Right renal pelvis (tissue), 4 donors: Measurements from ENCODE around the gene MBNL3. TPM values are rescaled to one million over a fixed set of nuclear protein-coding genes. Genes with fewer than 3 reads are reported as not detected.
"Not testable (repeated sequence)": the region's sequence is repeated elsewhere in the genome, so short reads cannot be mapped to it uniquely, and the experiment has no call there.

Experiments
- DNase-seq, 4 donors: peaks; one replicate each; pipeline ENCODE4 v3.0.0-alpha.2; 2013; ENCODE audit warnings: low read depth in 4 of 4, low spot score in 3 of 4, missing footprints in 1 of 4
- polyA plus RNA-seq, 4 donors: library from polyadenylated mRNA; unstranded; fragments of 120-200 nt; gene quantifications; one replicate each; pipeline ENCODE4 v1.2.1, GENCODE V29; 2013; ENCODE audit not compliant: insufficient read length in 4 of 4

MBNL3 gene
- polyA plus RNA-seq, 4 donors: 28.9 to 33.5 (median 32.8) TPM

- peak in 2 of 4 donors; percentile 45 to 76 for DNase-seq
Observed at GRCh38 chrX:132480581-132481203, 8.1 kb downstream of the MBNL3 start.

GRCh38 chrX:132474544-132475248 lies 14.1 kb downstream of the MBNL3 start:
- no peak for DNase-seq

- DNase-seq: no peak
Observed at GRCh38 chrX:132472397-132472796, 16.4 kb downstream of the MBNL3 start.

GRCh38 chrX:132470831-132471230 lies 18.0 kb downstream of the MBNL3 start:
- no peak for DNase-seq

DNA sequence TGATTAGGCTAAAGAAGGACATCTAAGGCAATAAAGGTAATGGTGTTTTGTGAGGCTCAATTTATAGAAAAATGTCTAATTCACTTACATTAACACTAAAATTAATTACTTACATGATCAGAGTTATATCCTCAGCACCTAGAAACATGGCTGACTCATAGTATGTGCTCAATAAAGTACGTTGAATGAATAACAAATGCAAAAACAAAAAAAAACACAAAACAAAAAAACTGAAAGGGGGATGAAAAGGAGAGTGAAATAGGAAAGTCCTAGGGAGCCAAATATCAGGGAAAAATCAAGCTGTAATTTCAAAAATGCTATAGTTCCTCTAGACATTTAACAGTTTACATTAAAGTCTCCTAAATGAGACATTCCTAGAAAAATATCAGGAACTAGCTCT lies 18.7 kb downstream of the MBNL3 start:
- DNase-seq: no peak

- DNase-seq: no peak
Observed at GRCh38 chrX:132468454-132468853, 20.4 kb downstream of the MBNL3 start.

GRCh38 chrX:132467989-132468388 lies 20.8 kb downstream of the MBNL3 start:
- no peak for DNase-seq

GRCh38 chrX:132467026-132467425 lies 21.8 kb downstream of the MBNL3 start:
- no peak for DNase-seq

DNA sequence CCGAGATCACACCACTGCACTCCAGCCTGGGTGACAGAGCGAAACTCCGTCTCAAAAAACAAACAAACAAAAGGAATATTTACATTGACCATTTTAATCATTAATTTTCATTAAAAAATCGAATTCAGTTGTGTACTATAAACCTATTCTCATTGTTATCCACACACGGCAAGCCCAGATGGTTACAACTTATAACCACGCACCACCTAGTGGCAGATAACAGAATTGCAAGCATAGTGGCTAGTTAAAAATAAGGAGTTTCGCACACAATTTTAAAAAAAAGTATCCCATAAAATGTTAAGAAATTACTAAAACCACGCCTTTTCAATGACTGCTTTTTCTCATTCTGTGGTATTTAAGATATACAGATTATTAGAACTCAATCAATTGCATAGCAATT lies 25.4 kb downstream of the MBNL3 start:
- DNase-seq: no peak

- no peak for DNase-seq
Observed at GRCh38 chrX:132461886-132462285, 27.0 kb downstream of the MBNL3 start.

DNA sequence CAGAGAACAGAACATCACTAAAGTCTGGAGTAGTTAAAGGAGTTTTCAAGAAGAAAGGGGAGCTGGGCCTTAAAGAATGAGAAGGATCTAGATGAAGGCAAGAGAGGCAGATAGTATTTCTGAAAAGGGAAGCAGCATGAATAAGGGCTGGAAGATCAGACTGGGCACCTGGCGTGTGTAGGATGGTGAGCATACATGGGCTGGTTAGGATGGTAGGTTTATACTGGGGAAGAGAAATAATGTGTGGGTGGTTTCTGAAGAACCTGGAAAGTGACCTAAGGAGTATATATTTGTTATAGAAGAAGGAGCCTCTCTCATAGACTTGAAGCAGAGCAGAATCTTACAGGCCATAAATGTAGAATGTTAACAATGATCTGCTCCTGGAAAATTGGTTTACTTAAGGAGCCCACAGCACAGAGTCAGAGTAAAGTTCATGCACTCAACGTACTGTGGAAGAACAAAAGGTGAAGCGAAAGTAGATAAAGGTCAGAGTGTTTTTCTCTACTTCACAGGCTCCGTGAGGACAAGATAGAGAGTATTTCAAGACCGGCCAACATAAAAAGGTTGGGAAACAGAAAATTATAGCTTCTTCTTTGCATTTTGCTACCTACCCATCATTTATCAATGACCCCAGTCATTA lies 35.8 kb downstream of the MBNL3 start:
- no peak for DNase-seq

DNA sequence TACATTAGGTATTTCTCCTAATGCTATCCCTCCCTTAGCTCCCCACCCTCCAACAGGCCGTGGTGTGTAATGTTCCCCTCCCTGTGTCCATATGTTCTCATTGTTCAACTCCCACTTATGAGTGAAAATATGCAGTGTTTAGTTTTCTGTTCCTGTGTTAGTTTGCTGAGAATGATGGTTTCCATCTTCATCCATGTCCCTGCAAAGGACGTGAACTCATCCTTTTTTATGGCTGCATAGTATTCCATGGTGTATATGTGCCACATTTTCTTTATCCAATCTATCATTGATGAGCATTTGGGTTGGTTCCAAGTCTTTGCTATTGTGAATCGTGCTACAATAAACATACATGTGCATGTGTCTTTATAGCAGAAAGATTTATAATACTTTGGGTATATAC lies 42.9 kb downstream of the MBNL3 start:
- DNase-seq: not testable (repeated sequence)

GRCh38 chrX:132444936-132445335 lies 43.9 kb downstream of the MBNL3 start:
- no peak for DNase-seq

DNA sequence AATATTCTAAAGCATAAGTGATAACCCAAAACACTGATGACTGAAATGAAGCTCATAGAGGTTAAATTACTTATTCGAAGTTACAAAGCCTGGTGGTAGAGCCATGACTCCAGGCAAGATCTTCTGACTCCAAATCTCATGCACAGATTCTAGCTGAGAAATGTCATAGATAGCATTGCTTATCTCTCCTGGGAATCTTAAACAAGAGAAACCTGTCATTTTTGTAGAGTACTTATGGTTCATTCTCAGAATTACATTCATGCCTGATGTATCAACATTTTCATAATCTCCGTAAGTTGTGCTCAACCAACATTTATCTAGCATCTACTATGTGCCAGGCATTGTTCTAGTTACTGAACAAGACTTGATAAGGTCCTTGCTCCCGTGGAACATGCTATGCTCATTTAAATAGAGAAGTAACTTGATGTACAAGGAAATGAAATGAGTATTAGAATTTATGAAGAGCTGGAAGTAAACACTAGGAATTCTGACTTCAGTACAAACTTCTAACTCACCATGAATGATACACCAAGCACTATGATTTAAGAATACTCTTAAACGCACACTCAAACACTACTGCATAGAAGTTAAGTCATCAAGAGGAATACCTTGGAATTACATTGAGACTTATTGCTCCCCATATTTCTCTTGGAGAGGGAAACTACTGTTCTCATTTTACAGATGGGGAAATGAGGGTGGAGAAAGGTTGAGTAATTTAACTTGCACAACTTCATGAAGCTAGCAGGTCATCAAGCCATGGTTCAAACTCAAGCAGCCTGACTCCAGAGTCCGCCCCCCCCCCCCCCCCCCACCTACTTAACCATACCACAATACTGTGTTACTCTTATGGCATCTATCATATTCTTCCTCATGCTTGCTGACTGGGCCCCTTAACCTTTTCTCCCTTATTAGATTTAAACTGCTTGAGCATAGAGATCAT lies 45.4 kb downstream of the MBNL3 start:
- no peak for DNase-seq

GRCh38 chrX:132442691-132443090 lies 46.1 kb downstream of the MBNL3 start:
- no peak for DNase-seq

- DNase-seq: no peak
Observed at GRCh38 chrX:132435222-132435621, 53.6 kb downstream of the MBNL3 start.

GRCh38 chrX:132433551-132433950 lies 55.3 kb downstream of the MBNL3 start:
- DNase-seq: no peak

DNA sequence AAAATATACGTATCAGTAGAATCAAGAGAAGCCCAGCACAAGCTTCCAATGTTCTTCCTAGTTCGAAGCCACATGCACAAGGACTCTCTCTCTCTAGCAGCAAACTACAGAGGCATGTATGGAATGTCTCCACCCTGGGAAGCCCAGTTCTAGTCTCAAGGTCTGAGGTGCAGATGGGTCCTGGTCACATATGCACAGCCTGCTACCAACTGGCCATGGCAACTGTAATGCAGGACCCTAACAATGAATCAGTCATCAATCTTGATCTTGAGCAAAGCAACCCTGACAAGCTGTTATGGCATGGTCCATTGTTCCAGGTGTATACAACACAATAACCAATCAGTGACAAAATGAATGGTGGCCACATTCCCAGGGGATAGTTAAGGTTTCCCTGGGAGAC lies 55.8 kb downstream of the MBNL3 start:
- DNase-seq: no peak

- DNase-seq: no peak
Observed at GRCh38 chrX:132428896-132429295, 59.9 kb downstream of the MBNL3 start.

GRCh38 chrX:132426695-132427281 lies 62.0 kb downstream of the MBNL3 start:
- no peak for DNase-seq
